SK-N-DZ (cell line): ENCODE data around the gene DNAJC30. TPM values are rescaled to one million over a fixed set of nuclear protein-coding genes. Genes with fewer than 3 reads are reported as not detected.
A peak's percentile ranks its signal among the peaks of the same experiment; 100 is the strongest.
"Not testable (repeated sequence)": the region's sequence is repeated elsewhere in the genome, so short reads cannot be mapped to it uniquely, and the experiment has no call there.

Experiments
- DNase-seq: peaks from one replicate; pipeline ENCODE4 v3.0.0-alpha.2; 2015; ENCODE audit warnings: low spot score
- polyA plus RNA-seq, 2 experiments: library from polyadenylated mRNA; depleted of rRNA; stranded (reverse); fragments of >200 nt; gene quantifications; 2 replicates each; pipeline ENCODE4 v1.2.3, GENCODE V29; 2014

Gene DNAJC30
- polyA plus RNA-seq (2014; cell fraction: cytosol; rRNA removed), result 1.4 and 2.0 TPM in 2 replicates
- 1.1 and 2.0 TPM in 2 replicates for polyA plus RNA-seq (2014; cell fraction: nucleus; rRNA removed)

- peak; percentile 89 for DNase-seq
Measured at GRCh38 chr7:73683056-73683787, at the start of gene DNAJC30, which contains the start of gene BUD23. TSS of gene DNAJC30 (minus strand) at chr7:73683453. CDS start at chr7:73683423, 30 bp downstream. TSS of gene BUD23 (plus strand) at chr7:73683597. CDS start at chr7:73683626, 29 bp downstream.

DNA sequence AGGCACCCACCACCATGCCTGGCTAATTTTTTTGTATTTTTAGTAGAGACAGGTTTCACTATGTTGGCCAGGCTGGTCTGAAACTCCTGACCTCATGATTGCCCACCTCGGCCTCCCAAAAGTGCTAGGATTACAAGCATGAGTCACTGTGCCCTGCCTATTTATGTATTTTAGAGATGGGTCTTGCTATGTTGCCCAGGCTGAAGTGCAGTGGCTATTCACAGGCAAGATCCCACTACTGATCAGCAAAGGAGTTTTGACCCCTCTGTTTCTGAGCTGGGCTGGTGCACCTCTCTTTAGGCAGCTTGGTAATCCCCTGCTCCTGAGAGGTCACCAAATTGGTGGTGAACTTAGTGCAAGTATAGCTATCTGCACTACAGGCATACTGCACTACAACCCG, 49.1 kb upstream of the DNAJC30 start:
- DNase-seq, result no peak

DNA sequence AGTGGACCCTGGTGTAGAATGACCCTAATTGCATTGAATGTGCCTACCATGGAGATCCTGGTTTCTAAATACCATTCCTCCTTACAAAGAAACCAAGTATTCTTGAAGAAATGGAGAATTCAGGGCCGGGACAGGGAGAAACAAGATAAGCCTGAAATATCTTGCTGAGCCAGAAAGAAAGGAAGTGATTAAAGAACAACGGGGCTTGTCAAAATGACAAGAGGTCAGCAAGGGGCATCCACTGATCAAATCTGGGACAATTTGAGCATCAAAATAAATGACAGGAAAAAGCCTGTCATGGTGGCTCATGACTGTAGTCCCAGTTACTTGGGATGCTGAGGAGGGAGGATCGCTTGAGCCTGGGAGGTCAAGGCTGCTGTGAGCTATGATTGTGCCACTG, 47.2 kb upstream of the DNAJC30 start:
- peak; percentile 60 for DNase-seq

- no peak for DNase-seq
Measured at GRCh38 chr7:73728551-73728950, 45.3 kb upstream of the DNAJC30 start.

- no peak for DNase-seq
Measured at GRCh38 chr7:73727952-73728351, 44.7 kb upstream of the DNAJC30 start.

GRCh38 chr7:73726083-73726466, 42.8 kb upstream of the DNAJC30 start:
- no peak for DNase-seq

- DNase-seq, result no peak
Measured at GRCh38 chr7:73723813-73724212, 40.6 kb upstream of the DNAJC30 start.

GRCh38 chr7:73722785-73723184, 39.5 kb upstream of the DNAJC30 start:
- DNase-seq, result no peak

GRCh38 chr7:73722182-73722581, 38.9 kb upstream of the DNAJC30 start:
- DNase-seq, result not testable (repeated sequence)

DNA sequence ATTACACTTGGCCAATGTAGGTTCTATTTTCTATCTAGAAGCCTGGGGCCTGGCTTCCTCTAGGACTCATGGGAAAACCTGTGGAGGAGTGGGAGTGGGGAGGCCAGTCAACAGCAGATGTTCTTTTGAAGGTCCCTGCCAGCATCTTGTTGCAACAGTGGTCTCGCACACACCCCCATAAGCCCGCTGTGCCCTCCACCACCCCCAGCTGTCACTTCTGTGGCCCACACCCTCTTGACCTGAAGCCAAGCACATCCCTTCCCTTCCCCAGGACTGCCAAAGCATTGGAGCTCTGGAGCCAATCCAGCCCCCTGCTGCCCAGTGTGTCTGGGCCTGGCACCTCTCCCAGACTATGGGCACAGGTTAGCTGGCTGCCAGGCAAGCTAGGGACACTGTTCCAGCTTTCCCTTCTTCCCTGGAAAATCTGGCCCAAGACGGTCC, 38.1 kb upstream of the DNAJC30 start:
- no peak for DNase-seq

DNA sequence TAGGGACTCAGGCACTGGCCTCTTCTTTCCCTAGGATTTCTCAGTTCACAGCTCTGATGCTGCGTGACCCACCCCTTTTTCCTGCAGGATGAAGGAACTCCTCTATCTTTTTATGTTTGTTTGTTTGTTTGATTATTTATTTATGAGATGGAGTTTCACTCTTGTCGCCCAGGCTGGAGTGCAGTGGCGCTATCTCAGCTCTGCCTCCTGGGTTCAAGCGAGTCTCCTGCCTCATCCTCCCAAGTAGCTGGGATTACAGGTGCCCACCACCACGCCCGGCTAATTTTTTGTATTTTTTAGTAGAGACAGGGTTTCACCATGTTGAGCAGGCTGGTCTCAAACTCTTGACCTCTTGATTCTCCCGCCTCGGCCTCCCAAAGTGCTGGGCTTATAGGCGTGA, 37.2 kb upstream of the DNAJC30 start:
- not testable (repeated sequence) for DNase-seq

- no peak for DNase-seq
Measured at GRCh38 chr7:73719806-73720169, 36.5 kb upstream of the DNAJC30 start.

DNA sequence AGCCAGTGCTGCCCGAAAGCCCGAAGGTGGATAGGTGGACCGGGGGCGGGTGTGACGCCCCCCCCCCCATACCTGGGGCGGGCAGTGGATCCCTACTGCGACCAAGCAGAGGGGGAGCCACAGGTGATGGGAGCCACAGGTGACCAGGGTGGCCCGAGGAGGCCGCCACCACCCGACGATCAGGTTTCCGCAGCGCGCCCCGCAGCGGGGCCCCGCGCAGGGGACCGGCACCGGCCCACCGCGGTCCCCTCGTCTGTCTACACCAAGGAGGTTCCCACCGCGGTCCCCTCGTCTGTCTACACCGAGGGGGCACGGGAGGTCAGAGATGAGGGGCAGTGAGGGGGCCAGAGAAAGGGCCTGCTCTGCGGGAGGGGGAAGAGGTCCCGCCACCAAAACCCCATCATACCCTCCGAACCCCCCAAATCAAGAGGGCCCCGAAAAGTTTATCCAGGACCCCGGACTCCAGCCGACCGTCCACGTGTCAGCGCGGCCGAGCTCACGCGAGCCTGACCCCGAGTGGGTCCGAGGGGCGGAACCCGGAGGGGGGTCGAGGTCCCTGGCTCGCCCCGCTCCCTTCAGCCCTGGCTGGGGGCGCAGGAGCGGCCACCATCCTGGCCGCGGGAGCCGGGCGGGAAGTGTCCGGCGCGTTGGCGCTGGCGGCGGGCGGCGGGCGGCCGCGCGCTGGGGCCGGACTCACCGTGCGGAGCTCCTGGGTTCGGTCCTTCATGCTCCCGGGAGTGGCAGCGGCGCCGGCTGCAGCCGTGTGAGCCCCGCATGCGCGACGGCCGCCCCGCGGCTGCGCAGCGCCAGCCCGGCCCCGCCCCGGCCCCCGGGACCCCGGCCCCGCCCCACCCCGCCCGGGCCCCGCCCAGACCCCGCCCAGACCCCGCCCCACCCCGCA, 35.9 kb upstream of the DNAJC30 start, which contains the start of gene STX1A:
STX1A (minus strand) TSS at position 765 of the 901 bp plus-strand sequence; CDS start at position 727, 38 bp downstream.
- DNase-seq, result peak; percentile 49

GRCh38 chr7:73718438-73718881, 35.2 kb upstream of the DNAJC30 start:
- no peak for DNase-seq

DNA sequence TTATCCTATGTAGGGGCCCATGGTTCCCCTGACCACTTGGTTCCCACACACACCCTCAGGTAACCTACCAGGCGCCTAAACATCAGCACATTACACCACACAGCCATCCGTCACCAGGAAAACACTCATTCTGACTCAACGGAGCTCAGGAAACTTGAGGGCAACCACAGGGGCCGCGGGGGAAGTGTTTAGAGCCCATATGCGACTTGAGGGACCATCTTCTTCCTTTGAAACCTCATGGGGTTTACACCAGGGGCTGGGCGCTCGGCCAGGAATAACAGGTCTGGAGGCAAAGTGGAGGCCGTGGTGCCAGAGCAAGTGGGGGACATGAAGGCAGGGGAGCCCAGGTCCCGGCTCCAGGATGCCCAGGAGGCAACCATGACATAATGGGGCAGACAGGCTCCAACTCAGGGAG, 34.7 kb upstream of the DNAJC30 start:
- no peak for DNase-seq

DNA sequence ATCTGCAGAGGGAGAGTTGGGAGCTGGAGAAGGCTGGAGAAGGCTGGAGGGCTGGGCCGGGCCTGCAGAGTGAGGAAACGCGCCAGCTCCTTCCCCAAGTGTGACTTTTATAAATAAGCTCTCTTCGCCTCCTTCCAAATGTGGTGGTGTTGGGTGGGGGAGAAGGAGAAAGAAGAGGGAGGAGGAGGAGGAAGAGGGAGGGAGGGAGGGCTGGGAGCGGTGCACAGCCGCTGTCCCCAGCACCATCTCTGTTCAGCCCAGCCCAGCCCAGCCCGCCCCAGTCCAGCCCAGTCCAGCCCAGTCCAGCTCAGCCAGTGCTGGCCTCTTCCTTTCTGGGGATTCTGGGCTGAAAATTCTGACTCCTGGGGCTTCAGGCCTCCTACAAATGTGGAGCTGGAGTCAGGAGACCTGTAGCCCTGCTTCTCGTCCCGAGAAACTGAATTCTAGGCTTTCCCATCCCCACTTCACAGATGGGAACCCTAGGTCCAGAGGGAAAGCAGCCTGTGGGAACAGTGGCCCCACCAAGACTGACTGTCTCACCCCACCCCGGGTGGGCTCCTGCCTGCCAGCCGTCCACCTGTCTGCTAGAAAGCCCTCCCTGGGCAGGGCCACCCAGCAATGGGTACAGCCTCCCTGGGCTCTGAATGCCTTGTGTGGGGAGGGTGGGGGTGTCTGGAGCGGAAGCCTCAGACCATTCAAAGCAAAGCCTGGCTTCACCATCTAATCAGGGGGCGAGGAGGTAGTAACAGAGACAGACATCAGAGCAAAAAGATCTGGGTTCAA, 34.0 kb upstream of the DNAJC30 start:
- DNase-seq, result no peak

DNA sequence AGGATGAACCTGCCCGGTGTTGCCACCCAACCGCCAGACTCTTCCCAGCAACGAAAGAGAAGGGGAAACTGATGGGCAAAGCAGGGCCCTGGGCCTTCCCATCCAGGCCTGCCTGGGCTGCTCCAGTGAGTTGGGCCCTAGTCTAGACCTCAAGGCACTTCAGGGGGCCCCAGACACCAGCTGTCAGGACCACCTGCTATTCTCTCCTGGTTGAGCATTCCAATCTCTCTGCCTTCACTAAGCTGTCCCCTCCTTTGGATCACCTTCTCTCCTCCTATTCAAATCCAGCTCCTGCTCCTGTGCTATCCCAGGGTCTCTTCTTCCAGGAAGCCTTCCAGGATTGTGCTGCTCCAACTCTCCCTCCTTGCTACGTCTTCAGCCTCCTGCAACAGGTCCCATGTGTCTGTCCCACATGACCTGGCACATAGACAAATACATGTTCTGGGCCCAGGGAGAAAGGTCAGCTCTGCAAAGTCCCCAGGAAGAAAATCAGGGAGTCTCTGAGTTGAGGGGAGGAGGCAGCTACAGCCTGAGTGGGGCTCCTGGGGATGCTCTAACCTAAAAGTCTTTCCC, 33.2 kb upstream of the DNAJC30 start:
- no peak for DNase-seq

DNA sequence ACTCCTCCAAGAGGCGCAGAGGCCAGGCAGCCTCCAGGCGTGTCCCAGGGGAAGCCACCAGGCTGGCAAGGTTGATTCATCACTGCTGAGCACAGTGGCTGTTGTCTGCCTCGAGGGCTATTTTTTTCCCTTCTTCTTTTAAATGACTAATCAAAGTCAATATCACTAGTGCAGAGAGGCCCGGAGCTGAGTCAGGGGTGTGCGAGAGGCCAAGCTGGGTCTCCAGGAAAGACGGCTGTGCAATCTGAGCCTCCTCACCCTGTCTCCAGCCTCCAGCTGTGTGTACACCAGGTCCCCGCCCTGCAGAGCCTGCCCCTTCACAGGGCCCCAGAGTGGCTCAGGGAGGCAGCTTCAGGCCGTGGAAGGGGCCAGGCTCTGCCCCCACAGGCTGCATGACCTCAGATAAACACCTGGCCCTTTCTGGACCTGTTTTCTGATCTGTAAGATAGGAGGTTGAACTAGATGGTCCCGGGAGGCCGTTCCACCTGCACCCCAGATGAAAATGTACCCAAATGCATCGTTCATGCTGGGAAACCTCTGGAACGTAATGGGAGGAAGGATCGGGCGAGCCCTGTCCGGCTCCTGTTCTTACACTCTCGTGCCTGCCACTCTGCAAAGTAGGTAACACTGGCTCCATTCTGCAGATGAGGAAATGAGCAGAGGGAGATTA, 32.5 kb upstream of the DNAJC30 start:
- DNase-seq, result peak; percentile 73

DNA sequence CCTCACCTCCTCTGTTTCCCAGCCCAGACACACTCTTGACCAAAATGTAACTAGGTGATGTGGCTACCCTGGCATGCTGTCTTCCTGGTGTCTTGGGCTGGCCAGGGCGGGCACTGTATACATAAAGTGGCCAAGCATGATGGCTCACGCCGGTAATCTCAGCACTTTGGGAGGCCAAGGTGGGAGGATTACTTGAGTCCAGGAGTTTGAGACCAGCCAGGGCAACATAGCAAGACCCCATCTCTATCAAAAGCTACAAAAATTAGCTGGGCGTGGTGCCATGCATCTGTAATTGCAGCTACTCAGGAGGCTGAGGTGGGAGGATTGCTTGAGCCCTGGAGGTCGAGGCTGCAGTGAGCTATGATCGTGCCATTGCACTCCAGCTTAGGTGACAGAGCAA, 30.1 kb upstream of the DNAJC30 start:
- DNase-seq, result not testable (repeated sequence)

- DNase-seq, result no peak
Measured at GRCh38 chr7:73712773-73713172, 29.5 kb upstream of the DNAJC30 start.
